ENCODE results near the gene LSAMP.

- TF ChIP-seq EZH2 (IDR thresholded peaks at IDR 0.05; ENCODE audit: borderline replicate concordance, insufficient read depth, low read depth, low read length, poor library complexity, severe bottlenecking): no peak
- peak; percentile 70 for TF ChIP-seq CTCF (IDR thresholded peaks at IDR 0.05)
Observed at GRCh38 chr3:115836944-115837343, 608.3 kb downstream of the LSAMP start.
